GM18507 (cell line): ENCODE measurements around the gene EDEM1.
"Not testable (repeated sequence)": the region's sequence is repeated elsewhere in the genome, so short reads cannot be mapped to it uniquely, and the experiment has no call there.

Source experiments
- DNase-seq: peaks from one replicate; pipeline ENCODE4 v3.0.0; 2011; ENCODE audit warnings: low read depth; ENCODE audit not compliant: insufficient read length; ENCODE audit errors: extremely low spot score
- FAIRE-seq: peaks from 2 replicates; lab custom pipeline; 2011; peaks lifted over from hg19 to GRCh38; lab: Jason Lieb, UNC

The EDEM1 gene

DNA sequence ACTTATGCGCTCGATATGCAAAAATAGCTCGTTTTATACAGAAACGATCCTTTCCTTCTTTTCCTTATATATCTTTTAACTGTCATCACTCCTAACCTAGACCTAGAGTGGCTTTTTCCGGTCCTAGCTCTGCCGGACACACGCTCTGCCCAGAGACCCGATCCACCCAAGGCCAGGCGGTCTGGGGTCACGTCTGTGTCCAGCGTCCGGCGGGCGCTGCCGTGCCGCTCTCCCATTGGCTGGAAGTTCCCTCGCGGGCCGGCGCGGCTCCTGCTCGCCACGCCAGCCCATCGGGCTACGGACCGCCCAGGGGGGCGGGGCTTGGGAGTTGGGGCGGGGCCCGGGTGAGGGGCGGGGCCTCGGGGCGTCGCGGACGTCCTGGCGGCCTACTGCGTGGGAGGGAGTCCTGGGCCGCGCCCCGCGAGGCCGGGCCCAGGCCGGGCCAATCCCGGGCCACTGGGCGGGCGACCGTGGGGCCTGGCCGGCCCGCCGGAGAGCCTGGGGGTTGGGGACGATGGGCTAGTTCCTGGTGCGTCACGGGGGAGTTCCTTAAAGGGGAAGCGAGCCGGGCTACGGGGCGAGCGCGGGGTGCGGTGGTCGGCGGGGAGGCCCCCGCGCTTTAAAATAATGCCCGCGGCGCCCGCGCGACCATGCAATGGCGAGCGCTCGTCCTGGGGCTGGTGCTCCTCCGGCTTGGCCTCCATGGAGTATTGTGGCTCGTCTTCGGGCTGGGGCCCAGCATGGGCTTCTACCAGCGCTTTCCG, at the start of gene EDEM1:
TSS of gene EDEM1 (plus strand) at position 552 of the 764 bp plus-strand sequence. CDS start at position 651, 99 bp downstream.
- peak; percentile 91 for DNase-seq
- peak; percentile 92 for FAIRE-seq

DNA sequence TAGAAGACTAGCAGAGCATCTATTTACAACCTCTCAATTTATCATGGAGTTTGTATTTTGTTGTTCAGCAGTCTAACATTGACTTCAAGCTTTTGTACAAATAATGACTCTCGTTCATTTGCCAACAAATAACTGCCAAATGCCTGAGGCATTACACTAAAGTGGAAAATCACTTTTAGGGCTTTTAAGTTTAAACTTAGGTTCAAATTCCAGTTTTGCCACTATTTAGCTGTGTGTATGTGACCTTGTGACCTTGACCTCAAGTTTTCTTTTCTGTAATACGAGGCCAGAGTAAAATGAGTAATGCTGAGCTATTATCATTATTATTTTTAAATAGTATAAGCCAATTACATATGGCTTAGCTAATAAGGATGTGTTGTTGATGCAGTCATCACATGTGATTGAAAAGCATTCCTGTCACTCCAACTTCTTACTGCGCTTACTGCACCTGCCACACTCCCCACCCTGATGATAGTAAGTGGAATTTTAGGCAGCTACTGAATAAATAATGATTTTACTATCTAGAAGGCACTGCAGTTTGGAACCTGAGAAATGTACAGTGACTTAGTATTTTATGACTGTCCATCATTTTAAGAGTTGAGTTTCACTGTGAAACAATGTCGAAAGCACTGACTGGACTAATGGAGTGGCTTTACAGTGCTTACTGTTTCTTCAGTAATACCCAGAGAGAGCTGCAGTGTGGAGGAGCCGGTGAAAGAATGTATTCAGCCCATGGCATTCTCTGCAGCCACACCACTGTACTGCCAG, 49.1 kb upstream of the EDEM1 start:
- DNase-seq, result no peak
- FAIRE-seq, result no peak

- DNase-seq, result no peak
- FAIRE-seq, result peak; percentile 60
These were observed 47.3 kb upstream of the EDEM1 start for GRCh38 chr3:5140230-5140621.

DNA sequence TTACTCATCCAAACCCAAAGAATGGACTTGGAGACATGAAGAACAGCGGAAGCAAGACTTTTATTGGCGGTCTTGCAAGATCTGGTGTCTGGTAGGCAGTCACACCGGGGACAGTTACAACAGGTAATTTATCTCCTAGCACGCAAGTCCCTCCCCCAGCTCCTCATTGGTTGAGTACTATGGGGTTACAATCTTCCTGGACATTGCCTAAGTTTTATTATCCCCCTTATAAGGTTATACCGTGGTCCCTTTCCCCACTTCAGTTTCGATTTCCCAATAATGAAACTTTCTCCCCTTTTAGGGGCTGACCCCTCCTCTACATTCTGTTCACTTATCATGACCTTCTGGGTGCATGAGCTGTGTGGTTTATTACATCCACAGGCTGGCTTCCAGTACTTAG, 46.7 kb upstream of the EDEM1 start:
- FAIRE-seq, result no peak

DNA sequence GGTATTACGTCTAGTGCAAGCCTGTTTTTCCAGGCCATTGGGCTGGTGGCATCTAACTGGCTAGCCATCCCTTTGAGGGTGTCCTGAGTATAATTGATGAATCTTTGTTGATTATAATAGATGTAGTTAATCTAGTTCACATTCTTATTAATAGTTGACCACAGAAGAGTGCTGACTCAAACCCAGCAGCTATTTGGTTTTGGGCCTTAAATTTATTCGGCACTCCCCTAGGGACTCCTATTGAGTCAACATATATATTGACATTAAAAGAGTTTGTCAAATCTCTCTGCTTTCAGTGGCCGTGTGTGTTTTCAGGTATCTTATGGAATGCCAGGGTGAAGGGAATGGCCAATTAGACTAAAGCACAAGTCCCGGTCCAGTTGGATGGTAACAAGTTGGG, 45.7 kb upstream of the EDEM1 start:
- no peak for FAIRE-seq

More for the DNA sequence above, 46.7 kb upstream of the EDEM1 start:
- no peak for DNase-seq

DNA sequence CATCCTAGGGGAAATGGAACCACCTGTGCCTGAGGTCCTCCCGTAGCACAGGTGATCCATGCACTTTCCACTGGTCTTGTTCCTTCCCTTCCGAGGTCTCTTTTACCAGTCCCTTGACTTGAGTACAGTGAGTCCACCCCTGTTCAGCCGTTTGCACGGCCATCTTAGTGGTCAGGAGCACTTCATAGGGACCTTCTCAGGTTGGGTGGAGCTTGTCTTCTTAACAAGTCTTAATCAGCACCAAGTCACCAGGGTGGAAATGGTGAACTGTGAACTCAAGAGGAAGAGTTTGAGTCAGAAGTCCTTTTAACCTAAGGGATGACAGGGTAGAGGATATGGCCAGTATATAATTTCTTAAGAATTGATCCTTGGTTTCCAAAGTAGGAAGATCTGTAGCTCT, 44.0 kb upstream of the EDEM1 start:
- no peak for FAIRE-seq

More for the DNA sequence above, 45.7 kb upstream of the EDEM1 start:
- no peak for DNase-seq

GRCh38 chr3:5144316-5144994, 43.1 kb upstream of the EDEM1 start:
- no peak for DNase-seq
- no peak for FAIRE-seq

More for the DNA sequence above, 44.0 kb upstream of the EDEM1 start:
- DNase-seq, result no peak

- no peak for FAIRE-seq
- no peak for DNase-seq
These were observed 42.4 kb upstream of the EDEM1 start for GRCh38 chr3:5145120-5145519.

- FAIRE-seq, DNase-seq: not testable (repeated sequence)
These were observed 40.4 kb upstream of the EDEM1 start for GRCh38 chr3:5147152-5147551.

- no peak for DNase-seq
- no peak for FAIRE-seq
These were observed 38.1 kb upstream of the EDEM1 start for GRCh38 chr3:5149306-5149880.

- FAIRE-seq, result no peak
- no peak for DNase-seq
These were observed 35.9 kb upstream of the EDEM1 start for GRCh38 chr3:5151586-5151985.

GRCh38 chr3:5153074-5153473, 34.4 kb upstream of the EDEM1 start:
- FAIRE-seq, result no peak
- no peak for DNase-seq

DNA sequence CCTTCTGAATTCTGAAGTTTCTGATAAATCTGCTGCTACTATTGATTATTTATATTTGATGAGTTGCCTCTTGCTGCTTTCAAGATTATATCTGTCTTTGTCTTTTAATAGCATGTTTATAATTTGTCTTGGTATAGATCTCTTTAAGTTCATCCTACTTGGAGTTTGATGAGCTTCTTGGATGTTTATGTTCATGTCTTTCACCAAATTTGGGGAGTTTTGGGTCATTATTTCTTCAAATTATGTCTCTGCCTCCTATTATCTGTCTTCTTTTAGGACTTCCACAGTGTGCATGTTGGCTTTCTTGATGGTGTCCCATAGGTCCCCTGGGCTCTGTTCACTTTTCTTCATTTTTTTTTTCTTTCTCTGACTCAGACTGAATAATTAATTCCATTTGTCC, 32.3 kb upstream of the EDEM1 start:
- no peak for FAIRE-seq
- no peak for DNase-seq

GRCh38 chr3:5160321-5160720, 27.2 kb upstream of the EDEM1 start:
- FAIRE-seq (no peak), DNase-seq (no peak)

GRCh38 chr3:5160940-5161858, 26.3 kb upstream of the EDEM1 start:
- FAIRE-seq, result no peak
- no peak for DNase-seq

GRCh38 chr3:5162102-5162501, 25.4 kb upstream of the EDEM1 start:
- DNase-seq (no peak), FAIRE-seq (no peak)

DNA sequence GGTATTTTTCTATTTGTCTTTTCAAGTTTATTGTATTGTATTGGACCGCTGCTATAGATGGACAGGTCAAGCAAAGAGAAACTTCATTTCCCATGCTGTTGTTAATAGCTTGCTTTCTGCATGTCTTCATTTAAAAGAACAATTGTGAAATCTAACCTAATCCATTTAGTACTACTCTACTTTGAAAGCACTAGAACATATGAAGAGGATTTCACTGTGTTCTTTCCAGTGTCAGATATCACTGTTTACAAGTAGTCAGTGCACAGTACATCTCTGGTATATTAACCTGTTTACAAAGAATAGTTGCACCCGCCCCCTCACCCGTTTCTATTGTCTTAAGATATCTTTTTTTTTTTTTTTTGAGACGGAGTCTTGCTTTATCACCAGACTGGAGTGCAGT, 21.8 kb upstream of the EDEM1 start:
- no peak for FAIRE-seq
- DNase-seq, result no peak

- no peak for DNase-seq
- no peak for FAIRE-seq
These were observed 20.7 kb upstream of the EDEM1 start for GRCh38 chr3:5166846-5167245.

DNA sequence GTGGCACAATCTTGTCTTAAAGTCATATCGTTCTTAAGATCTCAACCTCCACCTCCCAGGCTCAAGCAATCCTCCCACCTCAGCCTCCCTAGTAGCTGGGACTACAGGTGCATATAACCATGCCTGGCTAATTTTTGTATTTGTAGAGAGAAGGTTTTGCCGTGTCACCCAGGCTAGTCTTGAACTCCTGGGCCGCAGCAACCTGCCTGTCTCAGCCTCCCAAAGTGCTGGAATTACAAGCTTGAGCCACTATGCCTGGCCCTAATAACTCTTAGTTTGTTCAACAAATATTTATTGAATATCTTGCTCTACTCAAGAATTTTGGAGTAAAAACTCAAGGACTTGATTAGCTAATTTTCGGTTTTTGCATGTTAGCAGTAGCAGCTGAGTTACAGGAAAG, 19.4 kb upstream of the EDEM1 start:
- DNase-seq, result no peak
- no peak for FAIRE-seq
